Myometrial cell (primary cell): ENCODE results near the gene SPRTN. TPM values are rescaled to one million over a fixed set of nuclear protein-coding genes. Genes with fewer than 3 reads are reported as not detected.

ENCODE experiments used
- total RNA-seq: library from RNA; depleted of rRNA; stranded (reverse); fragments of >200 nt; gene quantifications from 2 replicates; pipeline ENCODE4 v1.2.3, GENCODE V29; 2015

Gene SPRTN, protein sequence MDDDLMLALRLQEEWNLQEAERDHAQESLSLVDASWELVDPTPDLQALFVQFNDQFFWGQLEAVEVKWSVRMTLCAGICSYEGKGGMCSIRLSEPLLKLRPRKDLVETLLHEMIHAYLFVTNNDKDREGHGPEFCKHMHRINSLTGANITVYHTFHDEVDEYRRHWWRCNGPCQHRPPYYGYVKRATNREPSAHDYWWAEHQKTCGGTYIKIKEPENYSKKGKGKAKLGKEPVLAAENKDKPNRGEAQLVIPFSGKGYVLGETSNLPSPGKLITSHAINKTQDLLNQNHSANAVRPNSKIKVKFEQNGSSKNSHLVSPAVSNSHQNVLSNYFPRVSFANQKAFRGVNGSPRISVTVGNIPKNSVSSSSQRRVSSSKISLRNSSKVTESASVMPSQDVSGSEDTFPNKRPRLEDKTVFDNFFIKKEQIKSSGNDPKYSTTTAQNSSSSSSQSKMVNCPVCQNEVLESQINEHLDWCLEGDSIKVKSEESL
- total RNA-seq = 14.1 and 28.0 TPM in 2 replicates

DNA sequence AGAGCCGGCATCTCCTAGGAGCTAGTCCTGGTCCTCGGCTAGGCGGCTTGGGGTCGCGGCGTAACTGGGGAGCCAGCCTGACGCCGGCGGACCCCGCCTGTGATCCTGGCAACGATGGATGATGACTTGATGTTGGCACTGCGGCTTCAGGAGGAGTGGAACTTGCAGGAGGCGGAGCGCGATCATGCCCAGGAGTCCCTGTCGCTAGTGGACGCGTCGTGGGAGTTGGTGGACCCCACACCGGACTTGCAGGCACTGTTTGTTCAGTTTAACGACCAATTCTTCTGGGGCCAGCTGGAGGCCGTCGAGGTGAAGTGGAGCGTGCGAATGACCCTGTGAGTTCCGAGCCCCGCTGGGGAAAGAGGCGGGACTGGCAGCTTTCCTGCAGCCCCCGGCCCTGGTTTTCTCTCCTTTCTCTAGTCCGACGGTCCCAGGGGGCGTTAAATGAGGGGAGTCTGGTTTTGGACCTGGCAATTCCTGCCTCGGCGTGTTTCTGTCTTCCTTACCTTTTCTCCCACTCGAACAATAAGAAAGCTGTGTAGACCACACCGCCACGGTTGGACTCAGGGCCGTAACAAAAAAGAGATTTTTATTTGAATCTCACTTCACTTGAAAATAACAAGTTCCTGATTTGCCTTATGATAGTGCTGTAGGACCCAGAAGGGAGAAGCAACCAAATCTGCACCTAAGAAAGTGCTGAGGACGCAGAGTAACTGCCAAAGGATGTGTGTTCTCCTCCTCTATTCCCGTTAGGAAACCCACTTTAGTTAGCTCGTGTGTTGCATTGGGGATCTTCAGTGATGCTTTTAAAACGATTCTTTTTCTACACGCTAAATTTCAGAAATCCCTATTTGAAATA, at the start of gene SPRTN:
Gene SPRTN, plus strand, starts transcription at position 24 of the 859 bp plus-strand sequence. Its CDS starts 91 bp downstream, at position 115.

DNA sequence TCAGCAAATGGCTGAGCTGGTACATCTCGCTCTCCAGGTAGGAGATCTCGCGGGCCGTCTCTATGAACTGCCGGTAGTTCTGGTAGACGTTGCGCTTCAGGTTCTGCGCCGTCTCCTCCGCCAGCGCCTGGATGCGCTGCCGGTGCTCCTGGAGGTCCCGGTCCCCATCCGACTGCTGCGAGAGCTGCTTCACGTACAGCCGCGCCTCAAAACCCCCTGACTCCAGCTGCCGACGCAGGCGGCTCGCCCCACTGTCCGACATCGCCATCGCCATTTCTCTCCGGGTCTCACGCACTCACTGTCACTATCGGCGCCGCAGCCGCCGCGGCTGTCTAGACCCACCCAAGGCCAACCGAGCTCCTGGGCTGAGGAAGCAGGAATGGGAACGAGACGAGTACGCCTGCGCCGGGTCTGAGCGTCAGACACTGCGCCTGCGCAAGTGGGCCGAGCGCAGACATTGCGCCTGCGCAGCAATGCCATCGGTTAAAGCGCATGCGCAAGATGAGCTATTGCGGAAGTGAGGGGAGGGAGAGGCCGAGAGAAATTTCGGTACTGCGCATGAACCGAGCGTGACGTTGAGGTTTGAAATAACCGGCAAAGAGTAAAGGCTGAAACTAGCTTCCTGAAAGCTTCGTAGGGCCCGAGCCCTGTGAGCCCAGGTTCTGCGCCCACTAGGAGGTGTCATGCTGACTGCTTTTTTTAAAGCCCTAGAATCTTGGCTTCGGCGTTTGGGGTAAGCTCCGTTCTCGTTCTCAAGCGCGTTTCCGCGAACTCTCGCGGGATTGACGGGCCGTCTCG, 422 bp upstream of the SPRTN start, which contains the start of gene EXOC8:
Gene EXOC8, minus strand, starts transcription at position 381 of the 798 bp plus-strand sequence. Its CDS starts 107 bp downstream, at position 274.

Other genes starting within 250 kb of the SPRTN start
- not detected in 2 replicates for gene TRIM67, start 176.2 kb upstream of the SPRTN start, total RNA-seq
- 60.5 and 65.0 TPM in 2 replicates for gene GNPAT, start 97.1 kb upstream of the SPRTN start, total RNA-seq
- 5.8 and 6.6 TPM in 2 replicates for gene EXOC8, start 441 bp upstream of the SPRTN start, total RNA-seq
- 17.9 and 20.6 TPM in 2 replicates for gene EGLN1, start 84.0 kb downstream of the SPRTN start, total RNA-seq
- gene TSNAX, start 190.4 kb downstream of the SPRTN start, total RNA-seq = 32.3 and 34.9 TPM in 2 replicates